HepG2 (cell line): ENCODE measurements around the gene BBS9. TPM values are rescaled to one million over a fixed set of nuclear protein-coding genes. Genes with fewer than 3 reads are reported as not detected.

Source experiments
- ATAC-seq: fragments of 200-7000 bp; cut with Tn5 transposase; 3 replicates; pipeline ENCODE4 v1.9.1; 2020; ENCODE audit warnings: mild to moderate bottlenecking, moderate library complexity
- BruUV-seq: library from RNA; stranded (reverse); fragments of 400-500 nt; replicated peaks from 2 replicates; lab custom pipeline; 2021; lab: Mats Ljungman, UMichigan
- CTCF ChIA-PET: fragments of 300-600 bp; formaldehyde crosslinking; extraction: SDS; loops from one replicate; lab custom pipeline; 2021; ENCODE audit warnings: low total read pairs, inconsistent platforms, low intra/inter-chr PET ratio; lab: Yijun Ruan, JAX
- POLR2A ChIA-PET: fragments of 350-600 bp; sonication (Branson Sonifier 250); formaldehyde crosslinking; loops from one replicate; lab custom pipeline; 2020; ENCODE audit warnings: antibody characterized with exemption, inconsistent platforms; lab: Yijun Ruan, JAX
- DNase-seq: peaks from one replicate; pipeline ENCODE4 v3.0.0-alpha.2; 2015; ENCODE audit warnings: low spot score
- FAIRE-seq: peaks from 3 replicates; lab custom pipeline; 2011; peaks lifted over from hg19 to GRCh38; lab: Jason Lieb, UNC
- H2AFZ ChIP-seq: one replicate; pipeline ENCODE4 v1.6.1; 2011; ENCODE audit warnings: low read length, inconsistent platforms
- H3K27ac ChIP-seq: fragments of 300-600 bp; 3 replicates; pipeline ENCODE4 v1.8.0; 2011; ENCODE audit warnings: mixed run types, mild to moderate bottlenecking, mixed read lengths, low read length, inconsistent platforms; ENCODE audit not compliant: insufficient read depth; ENCODE audit errors: extremely low read length
- H3K27me3 ChIP-seq, 2 experiments: fragments of 200-600 bp in 1 of 2; 2 replicates in 1 of 2; 3 replicates in 1 of 2; pipeline versions ENCODE4 v1.6.0 to v1.8.0; 2011; ENCODE audit warnings: low read length in 2 of 2, mild to moderate bottlenecking in 2 of 2, moderate library complexity in 2 of 2, inconsistent platforms in 1 of 2; ENCODE audit not compliant: insufficient read depth in 2 of 2, control insufficient read depth in 1 of 2
- H3K36me3 ChIP-seq, 2 experiments: fragments of 200-600 bp in 1 of 2; replicated peaks in 1 of 2; 2 replicates in 1 of 2; 3 replicates in 1 of 2; pipeline versions ENCODE4 v1.5.1 to v1.8.0; 2011; ENCODE audit warnings: low read length in 2 of 2, inconsistent platforms in 1 of 2; ENCODE audit not compliant: insufficient read depth in 2 of 2, control insufficient read depth in 1 of 2
- H3K4me1 ChIP-seq: 2 replicates; pipeline ENCODE4 v1.5.1; 2012; ENCODE audit warnings: low read length, inconsistent platforms; ENCODE audit not compliant: insufficient read depth
- H3K4me2 ChIP-seq: 2 replicates; pipeline ENCODE4 v1.6.0; 2011; ENCODE audit warnings: low read depth, low read length, inconsistent platforms
- H3K4me3 ChIP-seq, 3 experiments: fragments of 200-600 bp in 1 of 3; sonication (generic), shearing (Covaris generic) in 1 of 3; replicated peaks in 1 of 3; 2 replicates each; pipeline ENCODE4 v1.5.1; 2011 to 2016; ENCODE audit warnings: low read length in 3 of 3, inconsistent platforms in 2 of 3, low read depth in 2 of 3, mild to moderate bottlenecking in 2 of 3, control low read depth in 1 of 3, mixed read lengths in 1 of 3; ENCODE audit not compliant: insufficient read depth in 1 of 3
- H3K79me2 ChIP-seq: one replicate; pipeline ENCODE4 v1.6.1; 2011; ENCODE audit warnings: low read length, inconsistent platforms; ENCODE audit not compliant: insufficient read depth
- H3K9ac ChIP-seq: 2 replicates; pipeline ENCODE4 v1.6.0; 2011; ENCODE audit warnings: mild to moderate bottlenecking, low read depth, low read length, inconsistent platforms; ENCODE audit not compliant: insufficient read depth
- H3K9me3 ChIP-seq: 2 replicates; pipeline ENCODE4 v1.5.1; 2012; ENCODE audit warnings: mild to moderate bottlenecking, low read length
- H4K20me1 ChIP-seq: 2 replicates; pipeline ENCODE4 v1.6.0; 2011; ENCODE audit warnings: inconsistent platforms, mild to moderate bottlenecking, low read length, moderate library complexity; ENCODE audit not compliant: insufficient read depth
- BCL3 ChIP-seq: sonication (generic); formaldehyde crosslinking; IDR thresholded peaks from 2 replicates; pipeline ENCODE4 v1.5.1; 2020; ENCODE audit warnings: mild to moderate bottlenecking, missing genetic modification reagents, moderate library complexity
- CEBPB ChIP-seq: IDR thresholded peaks from 2 replicates; pipeline ENCODE4 v1.6.1; 2011; ENCODE audit warnings: low read depth, low read length, improper control_type of control experiment, borderline replicate concordance
- ETV5 ChIP-seq: IDR thresholded peaks from 2 replicates; pipeline ENCODE4 v1.6.1; 2018; ENCODE audit warnings: missing biosample characterization, missing genetic modification reagents, inconsistent platforms, borderline replicate concordance
- FOXM1 ChIP-seq: sonication (generic); formaldehyde crosslinking; IDR thresholded peaks from 2 replicates; pipeline ENCODE4 v1.5.0; 2020; ENCODE audit warnings: missing genetic modification reagents
- KLF12 ChIP-seq: sonication (generic); formaldehyde crosslinking; IDR thresholded peaks from 2 replicates; pipeline ENCODE4 v1.4.0; 2020; ENCODE audit warnings: missing genetic modification reagents, borderline replicate concordance
- MTF2 ChIP-seq: sonication (generic); formaldehyde crosslinking; IDR thresholded peaks from 2 replicates; pipeline ENCODE4 v1.5.0; 2020; ENCODE audit warnings: missing genetic modification reagents, borderline replicate concordance
- NONO ChIP-seq, 2 experiments: fragments of 450-650 bp in 1 of 2; sonication (generic) in 1 of 2; formaldehyde crosslinking in 1 of 2; IDR thresholded peaks in 1 of 2; conservative IDR thresholded peaks in 1 of 2; 2 replicates each; pipeline versions ENCODE4 v1.6.1 to v1.8.0; 2017 to 2022; ENCODE audit warnings: mild to moderate bottlenecking in 1 of 2, missing genetic modification reagents in 1 of 2, moderate library complexity in 1 of 2
- SNAPC5 ChIP-seq: sonication (generic); formaldehyde crosslinking; IDR thresholded peaks from 2 replicates; pipeline ENCODE4 v1.8.1; 2023; ENCODE audit warnings: mild to moderate bottlenecking, missing genetic modification reagents, borderline replicate concordance
- SRSF4 ChIP-seq: fragments of 200-400 bp; formaldehyde crosslinking; IDR thresholded peaks from one replicate; pipeline ENCODE4 v1.6.1; 2018; ENCODE audit warnings: mild to moderate bottlenecking, low read depth, low read length, moderate library complexity; ENCODE audit not compliant: poor library complexity, severe bottlenecking
- TEAD3 ChIP-seq: optimal IDR thresholded peaks from 2 replicates; pipeline ENCODE3; 2016; ENCODE audit warnings: borderline replicate concordance
- TOPORS ChIP-seq: sonication (generic); formaldehyde crosslinking; IDR thresholded peaks from 2 replicates; pipeline ENCODE4 v1.8.0; 2023; ENCODE audit warnings: mild to moderate bottlenecking, missing genetic modification reagents
- ZBTB3 ChIP-seq: sonication (generic); formaldehyde crosslinking; IDR thresholded peaks from 2 replicates; pipeline ENCODE4 v1.4.0; 2020; ENCODE audit warnings: low read depth, mild to moderate bottlenecking, moderate library complexity, missing genetic modification reagents, borderline replicate concordance
- ZNF234 ChIP-seq: sonication (generic); formaldehyde crosslinking; conservative IDR thresholded peaks from 2 replicates; pipeline ENCODE4 v1.5.1; 2020; ENCODE audit warnings: mild to moderate bottlenecking, missing genetic modification reagents
- ZNF335 ChIP-seq: sonication (generic); formaldehyde crosslinking; IDR thresholded peaks from 2 replicates; pipeline ENCODE4 v1.4.0; 2020; ENCODE audit warnings: missing genetic modification reagents
- ZNF451 ChIP-seq: sonication (generic); formaldehyde crosslinking; IDR thresholded peaks from 2 replicates; pipeline ENCODE4 v1.5.0; 2020; ENCODE audit warnings: mild to moderate bottlenecking, missing genetic modification reagents
- ZNF674 ChIP-seq: sonication (generic); formaldehyde crosslinking; IDR thresholded peaks from 2 replicates; pipeline ENCODE4 v1.5.0; 2020; ENCODE audit warnings: low read depth, mild to moderate bottlenecking, missing genetic modification reagents
- WGBS: methylation state at CpG from one replicate; pipeline ENCODE4 v1.1.6; 2017; ENCODE audit warnings: low lambda C conversion rate; 5-methylcytosine and 5-hydroxymethylcytosine counted together
- in situ Hi-C: cut with HindIII; loops from 2 replicates; pipeline ENCODE4 v1.10.0; 2017; ENCODE audit warnings: low pct_unique_long_range_greater_than_20kb; ENCODE audit not compliant: extremely low pct_ligation_motif_present
- intact Hi-C: fragments of 100-400 bp; cut with micrococcal nuclease; formaldehyde crosslinking; loops from one replicate; pipeline ENCODE4 v1.10.0; 2022; ENCODE audit not compliant: unreplicated experiment
- polyA plus RNA-seq, 8 experiments: library from polyadenylated mRNA; depleted of rRNA in 3 of 8; stranded (reverse) in 7 of 8; unstranded in 1 of 8; fragments of >200 nt; fragmentation: Illumina TruSeq in 4 of 8; extraction: Trizol in 4 of 8; gene quantifications; 2 replicates each; pipeline versions ENCODE4 v1.2.1 to v1.2.3, GENCODE V29; 2011 to 2016; ENCODE audit warnings: low read depth in 4 of 8, missing spikeins in 1 of 8, mixed read lengths in 1 of 8; ENCODE audit not compliant: insufficient read depth in 1 of 8
- total RNA-seq, 5 experiments: library from RNA; depleted of rRNA; stranded (reverse); fragments of >200 nt; fragmentation: Illumina TruSeq; extraction: Trizol; gene quantifications; 2 replicates each; pipeline ENCODE4 v1.2.3, GENCODE V29; 2016; ENCODE audit warnings: low read depth in 1 of 5
- TF ChIP-seq, protein P1 (sequence below): sonication (generic); formaldehyde crosslinking; IDR thresholded peaks from 2 replicates; pipeline ENCODE4 v1.5.0; 2020; ENCODE audit warnings: mild to moderate bottlenecking, missing genetic modification reagents
- TF ChIP-seq, protein P2 (sequence below): sonication (generic); formaldehyde crosslinking; IDR thresholded peaks from 2 replicates; pipeline ENCODE4 v1.4.0; 2020; ENCODE audit warnings: missing genetic modification reagents

Gene BBS9
- total and polyA plus RNA-seq, 2 of the 13 experiments (the other 11 are each of a cell fraction or from before 2014, with no cell fraction given) = 5.1 to 7.8 TPM

DNA sequence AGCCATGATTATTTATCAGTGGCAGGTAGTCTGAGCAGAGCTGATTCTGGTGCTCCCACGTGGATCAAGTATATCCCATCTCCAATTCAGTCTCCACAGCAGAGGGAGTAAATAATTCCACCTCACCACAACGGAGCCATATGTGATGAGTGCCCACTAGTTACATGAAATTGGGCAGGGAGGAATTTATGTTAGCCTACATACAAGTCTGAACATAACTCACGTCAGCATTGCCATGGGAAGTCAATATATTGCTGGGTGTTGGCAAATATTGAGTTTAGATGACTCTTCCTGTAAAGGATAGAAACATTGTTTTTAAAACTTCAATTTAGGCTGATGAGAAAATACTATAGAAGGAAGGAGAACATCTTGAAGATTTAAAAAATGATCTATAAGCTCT is 507.0 kb downstream of the BBS9 start:
- in situ Hi-C loops = no loop called here
- intact Hi-C loops = no loop called here
- 12% methylated on average over 3 of the region's 3 CpGs for WGBS
- Histone ChIP-seq H3K4me3 (no peak overlapping the region), H3K9me3 (no peaks in the 10 kb centered on the region), H4K20me1 (no peaks in the 10 kb centered on the region), H3K4me2 (no peak overlapping the region), H2AFZ (no peak overlapping the region), H3K36me3 (no peaks in the 10 kb centered on the region), H3K27me3 (no peaks in the 10 kb centered on the region), H3K4me1 (no peaks in the 10 kb centered on the region), H3K9ac (no peak overlapping the region), H3K27ac (no peak overlapping the region), H3K79me2 (no peaks in the 10 kb centered on the region)
- CTCF ChIA-PET = no interaction called here
- DNase-seq (no peak), ATAC-seq (no peak), FAIRE-seq (no peak)
- POLR2A ChIA-PET = no interaction called here
- no TSS peak for BruUV-seq
- TF ChIP-seq KLF12 (CRISPR knock-in tag) (no peak), MTF2 (no peak), ZNF451 (no peak), BCL3 (CRISPR knock-in tag) (no peak), ZNF335 (CRISPR knock-in tag) (no peak), TEAD3 (CRISPR knock-in tag) (no peak), TOPORS (no peak), SNAPC5 (CRISPR knock-in tag) (no peak), NONO (IDR thresholded peaks at IDR 0.05) (no peak), NONO (CRISPR knock-in tag; conservative IDR thresholded peaks at IDR 0.05) (no peak), ETV5 (CRISPR knock-in tag) (no peak), FOXM1 (CRISPR knock-in tag) (no peak), CEBPB (no peak), SRSF4 (no peak), ZNF674 (CRISPR knock-in tag) (no peak), ZBTB3 (CRISPR knock-in tag) (no peak), ZNF234 (CRISPR knock-in tag) (no peak)
- TF ChIP-seq, protein P1, sequence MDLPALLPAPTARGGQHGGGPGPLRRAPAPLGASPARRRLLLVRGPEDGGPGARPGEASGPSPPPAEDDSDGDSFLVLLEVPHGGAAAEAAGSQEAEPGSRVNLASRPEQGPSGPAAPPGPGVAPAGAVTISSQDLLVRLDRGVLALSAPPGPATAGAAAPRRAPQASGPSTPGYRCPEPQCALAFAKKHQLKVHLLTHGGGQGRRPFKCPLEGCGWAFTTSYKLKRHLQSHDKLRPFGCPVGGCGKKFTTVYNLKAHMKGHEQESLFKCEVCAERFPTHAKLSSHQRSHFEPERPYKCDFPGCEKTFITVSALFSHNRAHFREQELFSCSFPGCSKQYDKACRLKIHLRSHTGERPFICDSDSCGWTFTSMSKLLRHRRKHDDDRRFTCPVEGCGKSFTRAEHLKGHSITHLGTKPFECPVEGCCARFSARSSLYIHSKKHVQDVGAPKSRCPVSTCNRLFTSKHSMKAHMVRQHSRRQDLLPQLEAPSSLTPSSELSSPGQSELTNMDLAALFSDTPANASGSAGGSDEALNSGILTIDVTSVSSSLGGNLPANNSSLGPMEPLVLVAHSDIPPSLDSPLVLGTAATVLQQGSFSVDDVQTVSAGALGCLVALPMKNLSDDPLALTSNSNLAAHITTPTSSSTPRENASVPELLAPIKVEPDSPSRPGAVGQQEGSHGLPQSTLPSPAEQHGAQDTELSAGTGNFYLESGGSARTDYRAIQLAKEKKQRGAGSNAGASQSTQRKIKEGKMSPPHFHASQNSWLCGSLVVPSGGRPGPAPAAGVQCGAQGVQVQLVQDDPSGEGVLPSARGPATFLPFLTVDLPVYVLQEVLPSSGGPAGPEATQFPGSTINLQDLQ (CRISPR knock-in tag) = no peak
- TF ChIP-seq, protein P2, sequence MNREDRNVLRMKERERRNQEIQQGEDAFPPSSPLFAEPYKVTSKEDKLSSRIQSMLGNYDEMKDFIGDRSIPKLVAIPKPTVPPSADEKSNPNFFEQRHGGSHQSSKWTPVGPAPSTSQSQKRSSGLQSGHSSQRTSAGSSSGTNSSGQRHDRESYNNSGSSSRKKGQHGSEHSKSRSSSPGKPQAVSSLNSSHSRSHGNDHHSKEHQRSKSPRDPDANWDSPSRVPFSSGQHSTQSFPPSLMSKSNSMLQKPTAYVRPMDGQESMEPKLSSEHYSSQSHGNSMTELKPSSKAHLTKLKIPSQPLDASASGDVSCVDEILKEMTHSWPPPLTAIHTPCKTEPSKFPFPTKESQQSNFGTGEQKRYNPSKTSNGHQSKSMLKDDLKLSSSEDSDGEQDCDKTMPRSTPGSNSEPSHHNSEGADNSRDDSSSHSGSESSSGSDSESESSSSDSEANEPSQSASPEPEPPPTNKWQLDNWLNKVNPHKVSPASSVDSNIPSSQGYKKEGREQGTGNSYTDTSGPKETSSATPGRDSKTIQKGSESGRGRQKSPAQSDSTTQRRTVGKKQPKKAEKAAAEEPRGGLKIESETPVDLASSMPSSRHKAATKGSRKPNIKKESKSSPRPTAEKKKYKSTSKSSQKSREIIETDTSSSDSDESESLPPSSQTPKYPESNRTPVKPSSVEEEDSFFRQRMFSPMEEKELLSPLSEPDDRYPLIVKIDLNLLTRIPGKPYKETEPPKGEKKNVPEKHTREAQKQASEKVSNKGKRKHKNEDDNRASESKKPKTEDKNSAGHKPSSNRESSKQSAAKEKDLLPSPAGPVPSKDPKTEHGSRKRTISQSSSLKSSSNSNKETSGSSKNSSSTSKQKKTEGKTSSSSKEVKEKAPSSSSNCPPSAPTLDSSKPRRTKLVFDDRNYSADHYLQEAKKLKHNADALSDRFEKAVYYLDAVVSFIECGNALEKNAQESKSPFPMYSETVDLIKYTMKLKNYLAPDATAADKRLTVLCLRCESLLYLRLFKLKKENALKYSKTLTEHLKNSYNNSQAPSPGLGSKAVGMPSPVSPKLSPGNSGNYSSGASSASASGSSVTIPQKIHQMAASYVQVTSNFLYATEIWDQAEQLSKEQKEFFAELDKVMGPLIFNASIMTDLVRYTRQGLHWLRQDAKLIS (CRISPR knock-in tag) = no peak
